Measurements from ENCODE around the gene TUFT1.

DNA sequence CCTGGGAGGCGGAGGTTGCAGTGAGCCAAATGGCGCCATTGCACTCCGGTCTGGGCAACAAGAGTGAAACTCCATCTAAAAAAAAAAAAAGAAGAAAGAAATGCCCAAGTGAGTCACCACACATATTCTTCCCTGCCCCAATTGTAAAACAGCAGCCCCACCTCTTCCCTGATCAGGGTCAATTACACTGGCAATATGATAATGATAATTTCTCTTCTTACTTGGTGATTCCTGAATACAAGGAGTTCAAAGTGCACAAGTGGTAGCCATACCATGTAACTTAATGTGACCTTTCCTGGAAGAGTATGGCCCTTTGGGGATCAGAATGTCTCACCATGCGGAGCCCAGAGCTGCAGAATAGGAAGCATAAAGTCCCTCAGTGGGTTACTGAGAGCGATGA is 40.7 kb upstream of the TUFT1 start:
- TF ChIP-seq, protein P1, sequence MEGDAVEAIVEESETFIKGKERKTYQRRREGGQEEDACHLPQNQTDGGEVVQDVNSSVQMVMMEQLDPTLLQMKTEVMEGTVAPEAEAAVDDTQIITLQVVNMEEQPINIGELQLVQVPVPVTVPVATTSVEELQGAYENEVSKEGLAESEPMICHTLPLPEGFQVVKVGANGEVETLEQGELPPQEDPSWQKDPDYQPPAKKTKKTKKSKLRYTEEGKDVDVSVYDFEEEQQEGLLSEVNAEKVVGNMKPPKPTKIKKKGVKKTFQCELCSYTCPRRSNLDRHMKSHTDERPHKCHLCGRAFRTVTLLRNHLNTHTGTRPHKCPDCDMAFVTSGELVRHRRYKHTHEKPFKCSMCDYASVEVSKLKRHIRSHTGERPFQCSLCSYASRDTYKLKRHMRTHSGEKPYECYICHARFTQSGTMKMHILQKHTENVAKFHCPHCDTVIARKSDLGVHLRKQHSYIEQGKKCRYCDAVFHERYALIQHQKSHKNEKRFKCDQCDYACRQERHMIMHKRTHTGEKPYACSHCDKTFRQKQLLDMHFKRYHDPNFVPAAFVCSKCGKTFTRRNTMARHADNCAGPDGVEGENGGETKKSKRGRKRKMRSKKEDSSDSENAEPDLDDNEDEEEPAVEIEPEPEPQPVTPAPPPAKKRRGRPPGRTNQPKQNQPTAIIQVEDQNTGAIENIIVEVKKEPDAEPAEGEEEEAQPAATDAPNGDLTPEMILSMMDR (IDR thresholded peaks at IDR 0.05 in 8 of 11, conservative IDR thresholded peaks at IDR 0.05 in 3 of 11): no peak
- no peak for TF ChIP-seq POLR2A (IDR thresholded peaks at IDR 0.05)

All from spleen (tissue), 7 donors.